ENCODE data around the gene ZHX3.

The ZHX3 gene

DNA sequence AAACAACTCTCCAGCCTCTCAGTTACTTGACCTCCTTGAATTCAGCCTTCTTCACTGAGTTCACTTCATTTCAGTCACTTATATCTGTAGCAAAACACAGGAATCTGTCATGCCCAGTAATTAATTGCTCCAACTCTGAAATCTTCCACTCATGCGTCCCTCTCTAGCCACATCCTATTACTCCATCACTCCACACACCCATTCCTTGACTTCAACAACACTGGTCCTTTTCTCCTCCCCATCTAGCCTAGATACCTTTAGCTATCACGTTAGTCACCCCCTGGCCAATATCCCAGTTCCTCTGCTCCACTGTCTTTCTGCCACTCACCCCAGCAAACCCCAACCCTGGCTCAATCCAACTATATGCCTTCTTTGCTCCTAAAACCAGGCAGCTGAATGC is 7.7 kb downstream of the ZHX3 start:
- H3K36me3 ChIP-seq (ENCODE audit: control insufficient read depth in 2 of 2, insufficient read depth in 2 of 2, low read length in 2 of 2): no peaks in the 10 kb centered on the region
- H3K9ac ChIP-seq (ENCODE audit: low read length in 2 of 2): no peak overlapping the region
- H3K27ac ChIP-seq (ENCODE audit: low read length): no peak overlapping the region
- H3K4me3 ChIP-seq (ENCODE audit: low read length in 2 of 2): no peak overlapping the region
- H3K27me3 ChIP-seq (ENCODE audit: control insufficient read depth in 1 of 2, insufficient read depth in 2 of 2, low read length in 2 of 2): no peaks in the 10 kb centered on the region
- no peaks in the 10 kb centered on the region for H3K9me3 ChIP-seq (ENCODE audit: control insufficient read depth in 2 of 2, low read length in 2 of 2)
- H3K4me1 ChIP-seq (ENCODE audit: control insufficient read depth, insufficient read depth, low read length): peaks cover 26% of the 10 kb centered on the region

DNA sequence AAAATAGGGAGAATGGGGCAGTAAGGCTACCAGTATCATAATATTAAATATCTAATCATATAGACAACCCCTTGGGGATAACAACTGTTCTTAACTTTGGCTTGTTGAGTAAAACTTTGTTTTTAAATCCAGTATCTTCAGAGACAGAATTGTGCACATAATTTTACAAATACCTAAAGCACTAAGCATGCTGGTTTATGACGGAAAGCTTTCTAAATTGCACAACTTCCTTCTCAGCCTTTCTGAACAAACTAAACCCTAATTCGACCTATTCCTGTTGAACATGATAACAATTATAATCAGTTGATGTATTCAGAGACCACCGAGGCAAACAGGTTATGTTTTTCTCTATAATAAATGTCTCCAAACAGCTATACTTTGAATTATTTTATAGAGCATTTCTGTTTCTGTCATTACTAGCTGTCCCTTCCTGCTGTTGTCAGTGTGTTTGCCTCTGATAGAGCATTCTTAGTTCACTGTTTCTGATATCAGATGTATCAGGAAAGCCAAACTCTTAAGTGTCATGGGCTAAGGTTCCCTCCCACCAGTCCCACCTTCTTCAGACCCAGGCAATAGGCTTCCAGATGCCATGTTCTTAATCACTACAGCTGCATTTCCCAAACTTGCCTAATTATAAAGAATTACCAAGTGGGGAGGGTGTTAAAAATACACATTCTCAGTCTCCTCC is 8.7 kb downstream of the ZHX3 start:
- H3K27ac ChIP-seq (ENCODE audit: low read length): no peak overlapping the region
- H3K27me3 ChIP-seq (ENCODE audit: control insufficient read depth in 1 of 2, insufficient read depth in 2 of 2, low read length in 2 of 2): no peaks in the 10 kb centered on the region
- no peak overlapping the region for H3K4me3 ChIP-seq (ENCODE audit: low read length in 2 of 2)
- no peaks in the 10 kb centered on the region for H3K9me3 ChIP-seq (ENCODE audit: control insufficient read depth in 2 of 2, low read length in 2 of 2)
- H3K4me1 ChIP-seq (ENCODE audit: control insufficient read depth, insufficient read depth, low read length): peaks cover 26% of the 10 kb centered on the region
- no peak overlapping the region for H3K9ac ChIP-seq (ENCODE audit: low read length in 2 of 2)
- no peaks in the 10 kb centered on the region for H3K36me3 ChIP-seq (ENCODE audit: control insufficient read depth in 2 of 2, insufficient read depth in 2 of 2, low read length in 2 of 2)

DNA sequence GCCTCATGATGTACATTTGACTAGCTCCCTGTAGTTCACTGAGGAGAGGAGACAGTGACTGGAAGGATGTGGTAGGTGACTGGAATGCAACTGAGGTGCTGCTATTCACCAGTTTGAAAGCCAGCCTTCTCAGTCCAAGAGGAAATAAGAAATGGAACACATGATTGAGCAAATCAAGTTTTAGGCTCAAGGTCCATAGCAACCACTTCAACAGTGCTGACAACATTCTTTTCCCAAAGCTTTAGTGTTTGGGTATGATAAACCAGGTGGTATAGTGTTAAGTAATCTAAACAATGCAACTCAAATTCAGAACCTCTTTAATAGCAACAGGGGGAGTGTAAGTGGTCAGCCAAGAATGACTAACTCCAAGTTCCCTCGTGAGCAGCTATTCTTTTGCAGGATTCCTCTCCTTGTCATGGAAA is 9.2 kb downstream of the ZHX3 start:
- Histone ChIP-seq H3K36me3 (ENCODE audit: control insufficient read depth in 2 of 2, insufficient read depth in 2 of 2, low read length in 2 of 2) (no peaks in the 10 kb centered on the region), H3K9me3 (ENCODE audit: control insufficient read depth in 2 of 2, low read length in 2 of 2) (no peaks in the 10 kb centered on the region), H3K27me3 (ENCODE audit: control insufficient read depth in 1 of 2, insufficient read depth in 2 of 2, low read length in 2 of 2) (no peaks in the 10 kb centered on the region), H3K4me3 (ENCODE audit: low read length in 2 of 2) (no peak overlapping the region), H3K4me1 (ENCODE audit: control insufficient read depth, insufficient read depth, low read length) (peaks cover 28% of the 10 kb centered on the region), H3K27ac (ENCODE audit: low read length) (peak overlapping the region; percentile 18), H3K9ac (ENCODE audit: low read length in 2 of 2) (no peak overlapping the region)

DNA sequence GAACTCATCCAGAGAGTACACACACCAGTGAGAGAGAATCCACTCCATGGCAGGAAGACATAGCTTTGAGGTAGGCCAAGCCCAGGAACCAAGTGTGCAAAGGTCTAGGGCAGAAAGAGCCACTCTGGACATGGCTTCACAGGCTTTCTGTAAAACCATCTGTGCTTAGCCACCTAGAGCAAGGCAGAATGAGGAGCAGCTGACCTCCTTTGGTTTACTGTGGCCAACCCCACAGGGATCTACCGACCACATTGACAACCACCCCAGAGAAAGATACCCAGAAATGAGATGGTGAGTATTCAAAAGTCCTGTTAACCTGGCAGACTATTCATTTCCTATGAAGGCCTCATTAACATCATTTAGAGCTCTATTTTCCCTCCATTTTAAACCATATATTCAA is 10.5 kb downstream of the ZHX3 start:
- Histone ChIP-seq H3K9ac (ENCODE audit: low read length in 2 of 2) (no peak overlapping the region), H3K27me3 (ENCODE audit: control insufficient read depth in 1 of 2, insufficient read depth in 2 of 2, low read length in 2 of 2) (no peaks in the 10 kb centered on the region), H3K4me1 (ENCODE audit: control insufficient read depth, insufficient read depth, low read length) (peaks cover 25% of the 10 kb centered on the region), H3K9me3 (ENCODE audit: control insufficient read depth in 2 of 2, low read length in 2 of 2) (no peaks in the 10 kb centered on the region), H3K4me3 (ENCODE audit: low read length in 2 of 2) (no peak overlapping the region), H3K36me3 (ENCODE audit: control insufficient read depth in 2 of 2, insufficient read depth in 2 of 2, low read length in 2 of 2) (no peaks in the 10 kb centered on the region), H3K27ac (ENCODE audit: low read length) (no peak overlapping the region)

DNA sequence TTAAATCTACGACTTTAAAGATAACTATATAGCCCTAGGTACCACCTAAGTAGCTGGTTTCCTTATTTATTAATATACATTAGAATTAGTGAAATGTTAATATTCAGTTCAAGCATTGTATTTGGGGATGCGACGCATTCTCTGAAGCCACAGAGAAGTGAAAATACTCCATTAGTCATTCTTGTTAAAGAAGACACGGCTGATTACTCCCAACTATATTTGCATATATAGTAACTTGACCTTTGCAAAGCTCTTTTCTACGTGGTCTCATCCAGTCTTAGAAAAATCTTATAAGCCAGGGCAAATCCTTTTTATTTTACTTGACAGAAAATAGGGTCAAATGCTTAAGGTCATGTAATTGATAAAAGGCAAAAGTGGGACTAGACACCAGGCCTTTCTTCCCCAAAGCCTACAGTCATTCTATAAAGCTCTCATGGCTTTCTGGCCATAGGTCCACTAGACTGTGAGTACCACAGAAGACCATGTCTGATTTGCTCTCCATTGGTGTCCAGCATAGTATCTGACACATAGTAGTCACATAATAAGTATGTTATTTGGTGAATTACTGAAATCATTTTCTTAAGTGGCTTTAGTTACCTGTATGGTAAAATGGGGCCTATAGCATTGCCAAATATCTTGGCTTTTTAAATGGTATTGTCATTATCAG is 11.3 kb downstream of the ZHX3 start:
- Histone ChIP-seq H3K4me1 (ENCODE audit: control insufficient read depth, insufficient read depth, low read length) (peaks cover 25% of the 10 kb centered on the region), H3K27ac (ENCODE audit: low read length) (no peak overlapping the region), H3K36me3 (ENCODE audit: control insufficient read depth in 2 of 2, insufficient read depth in 2 of 2, low read length in 2 of 2) (no peaks in the 10 kb centered on the region), H3K9ac (ENCODE audit: low read length in 2 of 2) (no peak overlapping the region), H3K4me3 (ENCODE audit: low read length in 2 of 2) (no peak overlapping the region), H3K9me3 (ENCODE audit: control insufficient read depth in 2 of 2, low read length in 2 of 2) (no peaks in the 10 kb centered on the region), H3K27me3 (ENCODE audit: control insufficient read depth in 1 of 2, insufficient read depth in 2 of 2, low read length in 2 of 2) (no peaks in the 10 kb centered on the region)

DNA sequence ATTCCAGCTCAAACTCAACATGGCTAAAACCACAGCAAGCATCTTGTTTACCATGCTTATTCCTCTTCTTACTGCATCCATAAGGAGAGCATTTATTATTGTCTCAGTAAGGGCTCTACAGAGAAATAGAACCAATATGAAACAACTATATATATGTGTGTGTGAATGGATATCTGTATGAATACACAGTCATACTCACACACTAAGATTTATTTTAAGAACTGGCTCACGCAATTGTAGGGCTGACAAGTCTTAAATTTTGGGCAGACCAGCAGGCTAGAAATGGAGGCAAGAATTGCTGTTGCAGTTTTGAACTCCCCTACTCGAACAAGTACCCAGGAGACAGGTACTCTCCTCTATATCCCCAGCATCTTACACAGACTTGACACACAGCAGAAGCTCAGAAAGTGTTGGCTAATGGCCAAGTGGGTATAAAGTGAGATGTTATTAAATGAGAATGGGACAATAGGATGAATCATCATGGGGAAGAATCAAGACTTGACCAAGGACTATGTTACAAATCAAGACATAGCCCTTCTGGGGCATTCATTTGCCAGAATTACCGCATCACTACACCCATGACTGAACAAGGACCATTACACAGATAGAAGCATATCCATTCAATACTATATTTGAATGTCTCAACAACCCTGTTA is 13.0 kb downstream of the ZHX3 start:
- H3K4me1 ChIP-seq (ENCODE audit: control insufficient read depth, insufficient read depth, low read length): peaks cover 18% of the 10 kb centered on the region

DNA sequence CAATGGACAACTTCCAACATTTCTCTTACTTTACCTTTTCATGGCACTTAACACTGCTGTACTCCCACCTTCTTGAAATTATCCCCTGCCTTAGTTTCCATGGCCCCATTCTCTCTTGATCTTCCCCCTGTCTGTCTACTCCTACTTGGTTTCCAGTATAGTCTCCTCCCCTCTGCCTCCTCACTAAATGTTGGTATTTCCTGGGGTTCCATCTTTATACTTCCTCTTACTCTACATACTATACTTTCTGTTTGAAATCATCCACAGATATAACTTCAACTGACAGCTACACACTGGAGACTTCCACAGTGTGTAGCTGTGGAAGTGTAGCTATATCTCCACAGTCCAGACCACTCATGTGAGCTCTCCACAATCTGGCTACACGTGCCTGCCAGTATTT is 13.5 kb downstream of the ZHX3 start:
- Histone ChIP-seq H3K27me3 (ENCODE audit: control insufficient read depth in 1 of 2, insufficient read depth in 2 of 2, low read length in 2 of 2) (no peaks in the 10 kb centered on the region), H3K36me3 (ENCODE audit: control insufficient read depth in 2 of 2, insufficient read depth in 2 of 2, low read length in 2 of 2) (no peaks in the 10 kb centered on the region)

More for the DNA sequence above, 13.0 kb downstream of the ZHX3 start:
- Histone ChIP-seq H3K27me3 (ENCODE audit: control insufficient read depth in 1 of 2, insufficient read depth in 2 of 2, low read length in 2 of 2) (no peaks in the 10 kb centered on the region), H3K36me3 (ENCODE audit: control insufficient read depth in 2 of 2, insufficient read depth in 2 of 2, low read length in 2 of 2) (no peaks in the 10 kb centered on the region), H3K9me3 (ENCODE audit: control insufficient read depth in 2 of 2, low read length in 2 of 2) (no peaks in the 10 kb centered on the region), H3K27ac (ENCODE audit: low read length) (no peak overlapping the region), H3K9ac (ENCODE audit: low read length in 2 of 2) (no peak overlapping the region), H3K4me3 (ENCODE audit: low read length in 2 of 2) (no peak overlapping the region)

DNA sequence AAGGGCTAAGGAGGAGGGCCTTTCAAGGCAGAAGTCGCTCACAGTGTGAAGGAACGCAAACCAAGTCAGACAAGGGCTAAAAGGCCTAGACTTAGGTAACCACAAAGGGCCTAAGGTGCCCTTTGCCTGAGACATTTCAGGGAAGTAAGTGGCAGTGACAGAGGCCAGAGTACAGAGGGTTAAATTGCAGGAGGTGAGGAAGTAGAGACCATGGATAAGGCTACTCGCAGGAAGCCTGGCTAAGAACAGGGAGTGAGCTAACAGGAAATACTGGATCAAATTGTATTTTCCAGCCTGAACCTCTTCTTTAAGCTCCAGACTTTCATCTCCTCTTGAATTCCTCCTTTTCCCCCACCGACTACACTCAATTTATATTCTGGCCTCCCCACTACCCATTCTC is 16.6 kb downstream of the ZHX3 start:
- H3K36me3 ChIP-seq (ENCODE audit: control insufficient read depth in 2 of 2, insufficient read depth in 2 of 2, low read length in 2 of 2): no peaks in the 10 kb centered on the region
- H3K9me3 ChIP-seq (ENCODE audit: control insufficient read depth in 2 of 2, low read length in 2 of 2): no peaks in the 10 kb centered on the region
- no peak overlapping the region for H3K4me3 ChIP-seq (ENCODE audit: low read length in 2 of 2)
- no peaks in the 10 kb centered on the region for H3K27me3 ChIP-seq (ENCODE audit: control insufficient read depth in 1 of 2, insufficient read depth in 2 of 2, low read length in 2 of 2)
- H3K4me1 ChIP-seq (ENCODE audit: control insufficient read depth, insufficient read depth, low read length): peaks cover 16% of the 10 kb centered on the region
- H3K9ac ChIP-seq (ENCODE audit: low read length in 2 of 2): no peak overlapping the region
- H3K27ac ChIP-seq (ENCODE audit: low read length): no peak overlapping the region

More for the DNA sequence above, 13.5 kb downstream of the ZHX3 start:
- H3K27ac ChIP-seq (ENCODE audit: low read length): no peak overlapping the region
- H3K4me1 ChIP-seq (ENCODE audit: control insufficient read depth, insufficient read depth, low read length): peaks cover 13% of the 10 kb centered on the region
- H3K9ac ChIP-seq (ENCODE audit: low read length in 2 of 2): no peak overlapping the region
- no peak overlapping the region for H3K4me3 ChIP-seq (ENCODE audit: low read length in 2 of 2)
- H3K9me3 ChIP-seq (ENCODE audit: control insufficient read depth in 2 of 2, low read length in 2 of 2): no peaks in the 10 kb centered on the region

DNA sequence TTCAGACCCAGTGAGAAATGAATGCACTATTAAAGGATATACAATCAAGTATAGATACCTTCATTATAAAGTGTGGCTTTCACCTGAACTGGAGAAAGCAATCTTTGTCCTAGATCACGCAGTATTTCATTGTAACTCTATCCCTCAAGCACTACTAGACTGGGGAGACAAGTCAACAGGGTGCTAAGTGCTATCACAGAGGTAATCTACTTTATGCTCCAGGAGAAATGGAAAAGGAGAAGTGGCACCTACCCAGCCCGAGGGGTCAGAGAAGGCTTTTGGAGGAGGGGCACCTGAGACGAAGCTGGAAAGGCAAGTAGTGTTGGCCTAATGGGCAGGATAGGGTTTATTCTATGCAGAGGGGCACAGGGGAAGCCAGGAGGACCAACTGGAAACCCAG is 17.1 kb downstream of the ZHX3 start:
- Histone ChIP-seq H3K36me3 (ENCODE audit: control insufficient read depth in 2 of 2, insufficient read depth in 2 of 2, low read length in 2 of 2) (no peaks in the 10 kb centered on the region), H3K27me3 (ENCODE audit: control insufficient read depth in 1 of 2, insufficient read depth in 2 of 2, low read length in 2 of 2) (no peaks in the 10 kb centered on the region), H3K9me3 (ENCODE audit: control insufficient read depth in 2 of 2, low read length in 2 of 2) (no peaks in the 10 kb centered on the region), H3K27ac (ENCODE audit: low read length) (no peak overlapping the region), H3K4me3 (ENCODE audit: low read length in 2 of 2) (no peak overlapping the region), H3K4me1 (ENCODE audit: control insufficient read depth, insufficient read depth, low read length) (peaks cover 18% of the 10 kb centered on the region), H3K9ac (ENCODE audit: low read length in 2 of 2) (no peak overlapping the region)

DNA sequence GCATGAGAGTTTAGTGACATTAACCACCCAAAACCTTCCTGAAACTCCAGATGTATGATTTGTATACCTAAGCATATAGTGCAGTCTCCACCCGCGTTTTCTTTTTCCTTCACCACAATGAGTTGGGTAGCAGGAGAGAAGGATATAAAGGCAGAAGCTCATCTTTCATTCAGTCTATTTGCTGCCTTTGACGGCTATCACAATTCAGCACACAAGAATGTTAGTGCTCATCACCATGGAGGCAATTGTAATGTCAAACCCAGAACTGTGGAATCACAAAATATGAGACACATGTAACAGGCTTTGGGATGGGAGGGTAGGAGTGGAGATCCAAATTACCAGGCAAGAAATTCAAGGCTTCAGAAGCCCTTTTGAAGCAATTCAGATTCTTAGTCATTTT is 17.6 kb downstream of the ZHX3 start:
- Histone ChIP-seq H3K36me3 (ENCODE audit: control insufficient read depth in 2 of 2, insufficient read depth in 2 of 2, low read length in 2 of 2) (no peaks in the 10 kb centered on the region), H3K9ac (ENCODE audit: low read length in 2 of 2) (no peak overlapping the region), H3K27me3 (ENCODE audit: control insufficient read depth in 1 of 2, insufficient read depth in 2 of 2, low read length in 2 of 2) (no peaks in the 10 kb centered on the region), H3K27ac (ENCODE audit: low read length) (no peak overlapping the region), H3K4me1 (ENCODE audit: control insufficient read depth, insufficient read depth, low read length) (peaks cover 18% of the 10 kb centered on the region), H3K4me3 (ENCODE audit: low read length in 2 of 2) (no peak overlapping the region), H3K9me3 (ENCODE audit: control insufficient read depth in 2 of 2, low read length in 2 of 2) (no peaks in the 10 kb centered on the region)
